Ascending aorta (tissue), 2 donors: Measurements from ENCODE around the gene PRR35. TPM values are rescaled to one million over a fixed set of nuclear protein-coding genes. Genes with fewer than 3 reads are reported as not detected.

ENCODE experiments used
- DNase-seq, 2 donors: peaks; one replicate each; pipeline ENCODE4 v3.0.0-alpha.2; 2019; ENCODE audit warnings: low spot score in 2 of 2
- H3K27ac ChIP-seq, 2 donors: fragments of 200-600 bp; sonication (generic); one replicate each; pipeline ENCODE4 v1.5.1; 2016 to 2017; ENCODE audit warnings: mild to moderate bottlenecking in 1 of 2
- H3K27me3 ChIP-seq: fragments of 200-600 bp; sonication (generic); one replicate; pipeline ENCODE4 v1.5.1; 2017
- H3K36me3 ChIP-seq, 2 donors: fragments of 200-600 bp; sonication (generic); one replicate each; pipeline ENCODE4 v1.5.1; 2016
- H3K4me1 ChIP-seq, 2 donors: fragments of 200-600 bp; sonication (generic); one replicate each; pipeline ENCODE4 v1.5.1; 2016 to 2017; ENCODE audit warnings: mild to moderate bottlenecking in 1 of 2
- H3K4me3 ChIP-seq, 2 donors: fragments of 200-600 bp; sonication (generic); one replicate each; pipeline ENCODE4 v1.5.1; 2016 to 2017; ENCODE audit warnings: mild to moderate bottlenecking in 1 of 2
- H3K9me3 ChIP-seq, 2 donors: fragments of 200-600 bp; sonication (generic); one replicate each; pipeline ENCODE4 v1.5.1; 2016
- CTCF ChIP-seq, 3 experiments: fragments of 200-600 bp in 2 of 3; fragments of 450-650 bp in 1 of 3; sonication (generic) in 2 of 3; IDR thresholded peaks; one replicate each; pipeline ENCODE4 v1.5.1; 2016 to 2019; ENCODE audit warnings: antibody characterized with exemption in 3 of 3, mild to moderate bottlenecking in 1 of 3, moderate library complexity in 1 of 3
- intact Hi-C: fragments of 100-400 bp; cut with DNase I; formaldehyde crosslinking; loops from one replicate; pipeline ENCODE4 v1.15.1; 2023
- total RNA-seq: library from RNA; depleted of rRNA; stranded (reverse); fragments of >200 nt; gene quantifications from one replicate; pipeline ENCODE4 v1.1.0, GENCODE V29; 2016

The PRR35 gene
- total RNA-seq, 1 donor from 2014 or later: not detected

GRCh38 chr16:521381-522210 is 38.6 kb upstream of the PRR35 start:
- Histone ChIP-seq H3K4me3 (no peak overlapping the region), H3K36me3 (peaks cover 25 to 31% of the 10 kb centered on the region in 2 donors), H3K4me1 (peaks cover 10 to 14% of the 10 kb centered on the region in 2 donors), H3K27me3 (no peaks in the 10 kb centered on the region), H3K9me3 (no peaks in the 10 kb centered on the region), H3K27ac (no peak overlapping the region)
- intact Hi-C loops: no loop called here
- no peak for DNase-seq
- no peak for TF ChIP-seq CTCF (IDR thresholded peaks at IDR 0.05)

- no peak for DNase-seq
- peaks cover 24 to 25% of the 10 kb centered on the region in 2 donors for H3K36me3 ChIP-seq
- peaks cover 10 to 17% of the 10 kb centered on the region in 2 donors for H3K4me1 ChIP-seq
- no peak overlapping the region for H3K4me3 ChIP-seq
- H3K27ac ChIP-seq: no peak overlapping the region
- no peak for TF ChIP-seq CTCF (IDR thresholded peaks at IDR 0.05)
- no peaks in the 10 kb centered on the region for H3K9me3 ChIP-seq
- intact Hi-C loops: no loop called here
- H3K27me3 ChIP-seq: no peaks in the 10 kb centered on the region
Measured at GRCh38 chr16:522320-523096, 37.7 kb upstream of the PRR35 start.

- H3K27ac ChIP-seq: no peak overlapping the region
- no peak for DNase-seq
- no peak overlapping the region for H3K4me3 ChIP-seq
- TF ChIP-seq CTCF (IDR thresholded peaks at IDR 0.05): no peak
- no peaks in the 10 kb centered on the region for H3K27me3 ChIP-seq
- peaks cover 10 to 18% of the 10 kb centered on the region in 2 donors for H3K4me1 ChIP-seq
- intact Hi-C loops: no loop called here
- no peaks in the 10 kb centered on the region for H3K9me3 ChIP-seq
- peaks cover 24 to 25% of the 10 kb centered on the region in 2 donors for H3K36me3 ChIP-seq
Measured at GRCh38 chr16:523097-523741, 37.0 kb upstream of the PRR35 start.

GRCh38 chr16:524274-525040 is 35.7 kb upstream of the PRR35 start:
- intact Hi-C loops: loop anchor here (5.0 kb wide), 2 partner anchors 142 to 292 kb away; partner anchors contain the start of genes FAM234A and PGAP6
- no peaks in the 10 kb centered on the region for H3K9me3 ChIP-seq
- H3K36me3 ChIP-seq: peaks cover 16 to 18% of the 10 kb centered on the region in 2 donors
- peaks cover 14 to 29% of the 10 kb centered on the region in 2 donors for H3K4me1 ChIP-seq
- TF ChIP-seq CTCF (IDR thresholded peaks at IDR 0.05): no peak
- no peak overlapping the region for H3K27ac ChIP-seq
- DNase-seq: no peak
- no peak overlapping the region for H3K4me3 ChIP-seq
- H3K27me3 ChIP-seq: no peaks in the 10 kb centered on the region

- no peaks in the 10 kb centered on the region for H3K9me3 ChIP-seq
- DNase-seq: no peak
- no peak overlapping the region for H3K4me3 ChIP-seq
- H3K36me3 ChIP-seq: peaks cover 10 to 12% of the 10 kb centered on the region in 2 donors
- peaks cover 14 to 32% of the 10 kb centered on the region in 2 donors for H3K4me1 ChIP-seq
- H3K27ac ChIP-seq: peak overlapping the region; percentile 95 to 99
- no peak for TF ChIP-seq CTCF (IDR thresholded peaks at IDR 0.05)
- no peaks in the 10 kb centered on the region for H3K27me3 ChIP-seq
- intact Hi-C loops: loop anchor here (5.0 kb wide), 2 partner anchors 143 to 293 kb away; partner anchors contain the start of genes FAM234A and PGAP6
Measured at GRCh38 chr16:525123-525519, 35.1 kb upstream of the PRR35 start.
